C4-2B (cell line): ENCODE data around the gene KREMEN2.

Source experiments
- H3K27ac ChIP-seq: fragments of 450-650 bp; 2 replicates; pipeline ENCODE4 v1.5.1; 2017
- CTCF ChIP-seq: fragments of 450-650 bp; conservative IDR thresholded peaks from 2 replicates; pipeline ENCODE4 v1.5.1; 2017; ENCODE audit warnings: mild to moderate bottlenecking
- ZFX ChIP-seq: fragments of 450-650 bp; IDR thresholded peaks from 2 replicates; pipeline ENCODE4 v1.6.1; 2017

Gene KREMEN2

GRCh38 chr16:2999929-3000328, 35.9 kb downstream of the KREMEN2 start:
- TF ChIP-seq CTCF: no peak
- TF ChIP-seq ZFX: no peak
- no peak overlapping the region for H3K27ac ChIP-seq

- no peak overlapping the region for H3K27ac ChIP-seq
- TF ChIP-seq CTCF (no peak), ZFX (no peak)
Observed at GRCh38 chr16:3000540-3000939, 36.5 kb downstream of the KREMEN2 start.

GRCh38 chr16:3001316-3001715, 37.2 kb downstream of the KREMEN2 start:
- H3K27ac ChIP-seq: no peak overlapping the region
- TF ChIP-seq CTCF (no peak), ZFX (no peak)

- peak overlapping the region; percentile 50; the same call in 1 of the 2 replicates for H3K27ac ChIP-seq
- TF ChIP-seq ZFX: no peak
- TF ChIP-seq CTCF: peak; percentile 74
Observed at GRCh38 chr16:3003582-3004270, 39.7 kb downstream of the KREMEN2 start.

- peak overlapping the region; percentile 50; the same call in 1 of the 2 replicates for H3K27ac ChIP-seq
- TF ChIP-seq CTCF (no peak), ZFX (peak; percentile 41; the same call in 1 of the 2 replicates)
Observed at GRCh38 chr16:3004319-3004718, 40.2 kb downstream of the KREMEN2 start.

- TF ChIP-seq CTCF: no peak
- TF ChIP-seq ZFX: no peak
- peak overlapping the region; percentile 50 for H3K27ac ChIP-seq
Observed at GRCh38 chr16:3004781-3005284, 40.8 kb downstream of the KREMEN2 start.

GRCh38 chr16:3007059-3007956, 43.2 kb downstream of the KREMEN2 start:
- TF ChIP-seq ZFX (no peak), CTCF (no peak)
- no peak overlapping the region for H3K27ac ChIP-seq
